Fibroblast of lung (primary cell): ENCODE data around the gene CFAP45. TPM values are rescaled to one million over a fixed set of nuclear protein-coding genes. Genes with fewer than 3 reads are reported as not detected.

Experiments used
- DNase-seq, 2 donors: peaks; one replicate each; pipeline versions ENCODE4 v3.0.0 to v3.0.0-alpha.2; 2010; ENCODE audit warnings: low read depth in 2 of 2
- H2AFZ ChIP-seq: 2 replicates; pipeline ENCODE4 v1.5.1; 2012; ENCODE audit warnings: low read length, control low read depth, inconsistent platforms
- H3K27ac ChIP-seq: 2 replicates; pipeline ENCODE4 v1.5.1; 2011; ENCODE audit warnings: low read length, control low read depth; ENCODE audit not compliant: insufficient read depth
- H3K27me3 ChIP-seq: 2 replicates; pipeline ENCODE4 v1.5.1; 2011; ENCODE audit warnings: mild to moderate bottlenecking, low read length; ENCODE audit not compliant: control insufficient read depth, insufficient read depth
- H3K36me3 ChIP-seq: 2 replicates; pipeline ENCODE4 v1.5.1; 2011; ENCODE audit warnings: low read length; ENCODE audit not compliant: control insufficient read depth, insufficient read depth
- H3K4me1 ChIP-seq: 2 replicates; pipeline ENCODE4 v1.5.1; 2011; ENCODE audit warnings: low read length; ENCODE audit not compliant: control insufficient read depth, insufficient read depth; ENCODE audit errors: extremely low read depth
- H3K4me2 ChIP-seq: 2 replicates; pipeline ENCODE4 v1.5.1; 2011; ENCODE audit warnings: low read length, control low read depth; ENCODE audit not compliant: insufficient read depth; ENCODE audit errors: extremely low read depth
- H3K4me3 ChIP-seq, 4 experiments: fragments of 200-600 bp in 1 of 4; sonication (generic) in 1 of 4; replicated peaks in 1 of 4; 2 replicates each; pipeline ENCODE4 v1.5.1; 2011 to 2016; ENCODE audit warnings: low read length in 4 of 4, low read depth in 3 of 4, mild to moderate bottlenecking in 3 of 4, control low read depth in 2 of 4, inconsistent platforms in 1 of 4, mixed read lengths in 1 of 4; ENCODE audit not compliant: insufficient read depth in 1 of 4; ENCODE audit errors: control extremely low read depth in 1 of 4
- H3K79me2 ChIP-seq: 2 replicates; pipeline ENCODE4 v1.5.1; 2012; ENCODE audit warnings: mild to moderate bottlenecking, low read length, inconsistent platforms; ENCODE audit not compliant: control insufficient read depth, insufficient read depth
- H3K9ac ChIP-seq: 2 replicates; pipeline ENCODE4 v1.5.1; 2011; ENCODE audit warnings: mild to moderate bottlenecking, low read length, control low read depth; ENCODE audit not compliant: insufficient read depth
- H3K9me3 ChIP-seq: 2 replicates; pipeline ENCODE4 v1.5.1; 2012; ENCODE audit warnings: low read depth, low read length; ENCODE audit not compliant: control insufficient read depth, insufficient read depth
- H4K20me1 ChIP-seq: 2 replicates; pipeline ENCODE4 v1.5.1; 2011; ENCODE audit warnings: low read length; ENCODE audit not compliant: control insufficient read depth, insufficient read depth; ENCODE audit errors: extremely low read depth
- CTCF ChIP-seq, 2 donors: IDR thresholded peaks in 1 of 2; conservative IDR thresholded peaks in 1 of 2; 1 replicate in 1 of 2; 2 replicates in 1 of 2; pipeline ENCODE4 v1.5.1; 2011 to 2012; ENCODE audit warnings: low read length in 2 of 2, control low read depth in 1 of 2, inconsistent platforms in 1 of 2, low read depth in 1 of 2, mild to moderate bottlenecking in 1 of 2
- EZH2 ChIP-seq: IDR thresholded peaks from 2 replicates; pipeline ENCODE4 v1.5.1; 2012; ENCODE audit warnings: low read length, control low read depth, mild to moderate bottlenecking; ENCODE audit errors: missing control alignments
- polyA plus RNA-seq, 2 donors: library from polyadenylated mRNA; depleted of rRNA in 1 of 2; stranded (reverse) in 1 of 2; unstranded in 1 of 2; fragments of >200 nt; gene quantifications; 2 replicates each; pipeline ENCODE4 v1.2.1, GENCODE V29; 2011 to 2012; ENCODE audit warnings: missing spikeins in 1 of 2
- total RNA-seq: library from RNA; depleted of rRNA; stranded (reverse); fragments of >200 nt; gene quantifications from 2 replicates; pipeline ENCODE4 v1.2.1, GENCODE V29; 2014

The CFAP45 gene
- total and polyA plus RNA-seq, 2 donors (not counting 1 experiment from before 2014, with no cell fraction given) = 1.2 to 1.5 TPM

GRCh38 chr1:159897962-159898361 is 2.0 kb downstream of the CFAP45 start:
- H3K4me2 ChIP-seq = no peak overlapping the region
- TF ChIP-seq EZH2 = no peak
- TF ChIP-seq CTCF (conservative IDR thresholded peaks at IDR 0.05 in 1 of 2, IDR thresholded peaks at IDR 0.05 in 1 of 2; ENCODE audit: low read depth in 1 of 2, low read length in 2 of 2) = no peak
- no peaks in the 10 kb centered on the region for H3K9me3 ChIP-seq
- no peak for DNase-seq
- H2AFZ ChIP-seq = no peak overlapping the region
- no peaks in the 10 kb centered on the region for H3K36me3 ChIP-seq
- H3K4me3 ChIP-seq = no peak overlapping the region
- no peaks in the 10 kb centered on the region for H4K20me1 ChIP-seq
- H3K27ac ChIP-seq = no peak overlapping the region
- peaks cover 3% of the 10 kb centered on the region for H3K4me1 ChIP-seq
- no peaks in the 10 kb centered on the region for H3K79me2 ChIP-seq
- H3K27me3 ChIP-seq = no peaks in the 10 kb centered on the region
- H3K9ac ChIP-seq = no peak overlapping the region

GRCh38 chr1:159896546-159896930 is 3.4 kb downstream of the CFAP45 start:
- no peak for DNase-seq

GRCh38 chr1:159895836-159896545 is 4.0 kb downstream of the CFAP45 start:
- H2AFZ ChIP-seq = no peak overlapping the region
- H3K4me2 ChIP-seq = no peak overlapping the region
- DNase-seq = peak in 1 of 2 donors; percentile 49
- TF ChIP-seq EZH2 (no peak), CTCF (conservative IDR thresholded peaks at IDR 0.05 in 1 of 2, IDR thresholded peaks at IDR 0.05 in 1 of 2; ENCODE audit: low read depth in 1 of 2, low read length in 2 of 2) (no peak)
- no peak overlapping the region for H3K27ac ChIP-seq
- no peaks in the 10 kb centered on the region for H3K79me2 ChIP-seq
- no peak overlapping the region for H3K9ac ChIP-seq
- H3K36me3 ChIP-seq = no peaks in the 10 kb centered on the region
- H3K27me3 ChIP-seq = no peaks in the 10 kb centered on the region
- no peaks in the 10 kb centered on the region for H3K9me3 ChIP-seq
- H3K4me3 ChIP-seq = no peak overlapping the region
- no peaks in the 10 kb centered on the region for H4K20me1 ChIP-seq
- H3K4me1 ChIP-seq = peaks cover 3% of the 10 kb centered on the region

More at GRCh38 chr1:159896546-159896930, 3.4 kb downstream of the CFAP45 start:
- no peak overlapping the region for H3K4me3 ChIP-seq
- no peak overlapping the region for H3K27ac ChIP-seq
- H2AFZ ChIP-seq = no peak overlapping the region
- no peaks in the 10 kb centered on the region for H3K9me3 ChIP-seq
- H3K27me3 ChIP-seq = no peaks in the 10 kb centered on the region
- H3K4me1 ChIP-seq = peaks cover 3% of the 10 kb centered on the region
- no peaks in the 10 kb centered on the region for H3K79me2 ChIP-seq
- H4K20me1 ChIP-seq = no peaks in the 10 kb centered on the region
- no peak overlapping the region for H3K9ac ChIP-seq
- no peak overlapping the region for H3K4me2 ChIP-seq
- H3K36me3 ChIP-seq = no peaks in the 10 kb centered on the region
- TF ChIP-seq EZH2 = no peak
- no peak for TF ChIP-seq CTCF (conservative IDR thresholded peaks at IDR 0.05 in 1 of 2, IDR thresholded peaks at IDR 0.05 in 1 of 2; ENCODE audit: low read depth in 1 of 2, low read length in 2 of 2)
